ENCODE results near the gene RGS10. TPM values are rescaled to one million over a fixed set of nuclear protein-coding genes. Genes with fewer than 3 reads are reported as not detected.

RGS10 gene
- total and polyA plus RNA-seq, 10 of the 15 experiments (the other 5 are each of a cell fraction or from before 2014, with no cell fraction given): 72.8 to 193 (median 127) TPM

- no peak for TF ChIP-seq RELA (IDR thresholded peaks at IDR 0.05; ENCODE audit: borderline replicate concordance, partially characterized antibody)
- TF ChIP-seq CBFB (IDR thresholded peaks at IDR 0.05; ENCODE audit: low read depth): no peak
- no peak for TF ChIP-seq YBX1 (IDR thresholded peaks at IDR 0.05)
- no peak for TF ChIP-seq ELK1 (IDR thresholded peaks at IDR 0.05; ENCODE audit: low read depth, low read length)
- TF ChIP-seq ZBTB11 (CRISPR knock-in tag; IDR thresholded peaks at IDR 0.05): no peak
- TF ChIP-seq ZNF592 (IDR thresholded peaks at IDR 0.05): no peak
- TF ChIP-seq MYB (IDR thresholded peaks at IDR 0.05; ENCODE audit: borderline replicate concordance, low read depth, low read length): no peak
- no peak for TF ChIP-seq E4F1 (IDR thresholded peaks at IDR 0.05; ENCODE audit: borderline replicate concordance, partially characterized antibody)
- TF ChIP-seq ZBTB40 (IDR thresholded peaks at IDR 0.05; ENCODE audit: borderline replicate concordance): no peak
- TF ChIP-seq PKNOX1 (IDR thresholded peaks at IDR 0.05): no peak
- TF ChIP-seq STAT1 (conservative IDR thresholded peaks at IDR 0.05): no peak
- TF ChIP-seq ZNF217 (IDR thresholded peaks at IDR 0.05): 0 out of 2 replicates have a peak, but pooled peaks have one; percentile 35
- TF ChIP-seq BCL11A (IDR thresholded peaks at IDR 0.05; ENCODE audit: low read depth, low read length): 0 out of 2 replicates have a peak, but pooled peaks have one; percentile 13
These were observed 40.3 kb downstream of the RGS10 start (continued) for GRCh38 chr10:119502209-119502608.
